ENCODE data around the gene ANO1.

The ANO1 gene

GRCh38 chr11:70097783-70098563, 19.9 kb downstream of the ANO1 start:
- DNase-seq: no peak

- DNase-seq: no peak
Observed at GRCh38 chr11:70098936-70099335, 20.8 kb downstream of the ANO1 start.

GRCh38 chr11:70099578-70100279, 21.6 kb downstream of the ANO1 start:
- no peak for DNase-seq

- no peak for DNase-seq
Observed at GRCh38 chr11:70100280-70100603, 22.1 kb downstream of the ANO1 start.

- no peak for DNase-seq
Observed at GRCh38 chr11:70100791-70101190, 22.7 kb downstream of the ANO1 start.

GRCh38 chr11:70103256-70103975, 25.3 kb downstream of the ANO1 start:
- DNase-seq: no peak

GRCh38 chr11:70104419-70104818, 26.3 kb downstream of the ANO1 start:
- no peak for DNase-seq

GRCh38 chr11:70104961-70105360, 26.8 kb downstream of the ANO1 start:
- no peak for DNase-seq

GRCh38 chr11:70105369-70105754, 27.2 kb downstream of the ANO1 start:
- DNase-seq: no peak

- DNase-seq: no peak
Observed at GRCh38 chr11:70105755-70106571, 27.8 kb downstream of the ANO1 start.

GRCh38 chr11:70106757-70107156, 28.6 kb downstream of the ANO1 start:
- DNase-seq: no peak

GRCh38 chr11:70107191-70107590, 29.1 kb downstream of the ANO1 start:
- no peak for DNase-seq

- no peak for DNase-seq
Observed at GRCh38 chr11:70107756-70108155, 29.6 kb downstream of the ANO1 start.

GRCh38 chr11:70108250-70108649, 30.1 kb downstream of the ANO1 start:
- DNase-seq: no peak

GRCh38 chr11:70109006-70109405, 30.9 kb downstream of the ANO1 start:
- no peak for DNase-seq

- no peak for DNase-seq
Observed at GRCh38 chr11:70109903-70110302, 31.8 kb downstream of the ANO1 start.

- DNase-seq: no peak
Observed at GRCh38 chr11:70110538-70111055, 32.5 kb downstream of the ANO1 start.

GRCh38 chr11:70111269-70112016, 33.3 kb downstream of the ANO1 start:
- DNase-seq: no peak

GRCh38 chr11:70112017-70112434, 33.9 kb downstream of the ANO1 start:
- DNase-seq: no peak

- no peak for DNase-seq
Observed at GRCh38 chr11:70113801-70114200, 35.7 kb downstream of the ANO1 start.

- DNase-seq: no peak
Observed at GRCh38 chr11:70115778-70116177, 37.7 kb downstream of the ANO1 start.
